AG09319 (cell line): Measurements from ENCODE around the gene NABP1.

ENCODE experiments used
- DNase-seq: peaks from one replicate; pipeline ENCODE4 v3.0.0-alpha.2; 2010; ENCODE audit warnings: low read depth; ENCODE audit errors: extremely low read depth
- CTCF ChIP-seq: IDR thresholded peaks from 2 replicates; pipeline ENCODE4 v1.5.1; 2011; ENCODE audit warnings: low read depth, mild to moderate bottlenecking, inconsistent platforms, low read length, moderate library complexity

Gene NABP1

DNA sequence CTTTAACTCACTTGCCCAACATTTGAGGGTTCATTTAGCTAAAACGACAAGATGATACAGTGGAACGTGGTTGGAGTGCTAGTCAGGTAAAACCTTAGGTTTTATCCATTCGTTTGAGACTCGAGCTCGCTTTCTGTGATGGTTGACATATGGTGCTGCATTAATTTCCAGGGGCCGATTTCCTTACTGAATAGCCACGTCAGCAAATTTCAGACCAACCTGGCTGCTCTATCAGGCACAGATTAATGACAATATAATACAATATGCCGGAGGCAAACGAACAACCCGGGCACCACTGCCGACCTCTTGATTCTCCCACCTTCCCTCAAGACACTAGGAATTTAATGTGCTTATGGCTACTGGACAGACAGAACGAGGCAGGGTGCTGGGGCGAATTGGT lies 42.0 kb downstream of the NABP1 start:
- no peak for TF ChIP-seq CTCF
- no peak for DNase-seq

GRCh38 chr2:191721331-191721730 lies 43.4 kb downstream of the NABP1 start:
- no peak for DNase-seq
- TF ChIP-seq CTCF: no peak

- no peak for TF ChIP-seq CTCF
- DNase-seq: no peak
Observed at GRCh38 chr2:191724015-191724414, 46.1 kb downstream of the NABP1 start.

- no peak for TF ChIP-seq CTCF
- DNase-seq: no peak
Observed at GRCh38 chr2:191728750-191729624, 51.1 kb downstream of the NABP1 start.

GRCh38 chr2:191730263-191730662 lies 52.3 kb downstream of the NABP1 start:
- no peak for TF ChIP-seq CTCF
- DNase-seq: no peak
